ENCODE results near the gene FOXP4.
"Not testable (repeated sequence)": the region's sequence is repeated elsewhere in the genome, so short reads cannot be mapped to it uniquely, and the experiment has no call there.

The FOXP4 gene

DNA sequence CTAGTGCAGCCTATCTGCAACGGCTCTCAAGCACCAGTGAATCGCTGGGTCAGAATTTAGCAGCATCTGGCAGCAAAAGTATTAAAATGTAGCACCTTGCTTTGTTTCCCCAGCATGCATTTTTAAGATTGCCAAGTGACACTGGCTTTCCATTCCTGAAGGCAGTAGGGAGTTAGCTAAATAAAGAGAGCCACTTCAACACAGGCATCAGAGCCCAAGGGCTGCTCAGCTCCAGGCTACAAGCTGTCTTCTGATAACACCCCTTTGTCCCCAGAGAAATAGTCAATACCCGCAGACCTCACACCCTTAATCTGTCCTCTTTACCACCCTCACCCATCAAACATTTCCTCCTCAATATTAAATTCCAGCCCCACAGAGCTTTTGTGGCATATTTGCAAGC, 72.4 kb downstream of the FOXP4 start:
- H3K4me3 ChIP-seq (ENCODE audit: low read length), result no peak overlapping the region
- DNase-seq (ENCODE audit: low read depth), result no peak
- no peak for TF ChIP-seq CTCF (conservative IDR thresholded peaks at IDR 0.05; ENCODE audit: low read length)

DNA sequence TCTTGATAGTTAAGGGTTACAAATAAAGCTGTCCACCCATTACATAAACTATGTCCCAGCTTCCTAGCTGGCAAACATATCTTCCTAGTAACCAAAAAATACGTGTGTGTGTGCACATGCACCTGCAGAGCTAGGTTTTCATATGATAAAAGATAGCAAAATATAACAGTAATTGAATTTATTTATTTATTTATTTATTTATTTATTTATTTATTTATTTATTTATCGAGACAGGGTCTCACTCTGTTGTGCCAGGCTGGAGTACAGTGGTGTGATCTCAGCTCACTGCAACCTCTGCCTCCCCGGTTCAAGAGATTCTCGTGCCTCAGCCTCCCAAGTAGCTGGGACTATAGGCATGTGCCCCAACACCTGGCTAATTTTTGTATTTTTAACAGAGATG, 73.0 kb downstream of the FOXP4 start:
- H3K4me3 ChIP-seq (ENCODE audit: low read length); DNase-seq (ENCODE audit: low read depth): not testable (repeated sequence)

- H3K4me3 ChIP-seq (ENCODE audit: low read length), result no peak overlapping the region
- DNase-seq (ENCODE audit: low read depth), result no peak
- TF ChIP-seq CTCF (conservative IDR thresholded peaks at IDR 0.05; ENCODE audit: low read length), result no peak
These were observed 75.2 kb downstream of the FOXP4 start for GRCh38 chr6:41621367-41621766.

- DNase-seq (ENCODE audit: low read depth), result no peak
- TF ChIP-seq CTCF (conservative IDR thresholded peaks at IDR 0.05; ENCODE audit: low read length), result no peak
- H3K4me3 ChIP-seq (ENCODE audit: low read length), result no peak overlapping the region
These were observed 75.6 kb downstream of the FOXP4 start for GRCh38 chr6:41621802-41622201.

DNA sequence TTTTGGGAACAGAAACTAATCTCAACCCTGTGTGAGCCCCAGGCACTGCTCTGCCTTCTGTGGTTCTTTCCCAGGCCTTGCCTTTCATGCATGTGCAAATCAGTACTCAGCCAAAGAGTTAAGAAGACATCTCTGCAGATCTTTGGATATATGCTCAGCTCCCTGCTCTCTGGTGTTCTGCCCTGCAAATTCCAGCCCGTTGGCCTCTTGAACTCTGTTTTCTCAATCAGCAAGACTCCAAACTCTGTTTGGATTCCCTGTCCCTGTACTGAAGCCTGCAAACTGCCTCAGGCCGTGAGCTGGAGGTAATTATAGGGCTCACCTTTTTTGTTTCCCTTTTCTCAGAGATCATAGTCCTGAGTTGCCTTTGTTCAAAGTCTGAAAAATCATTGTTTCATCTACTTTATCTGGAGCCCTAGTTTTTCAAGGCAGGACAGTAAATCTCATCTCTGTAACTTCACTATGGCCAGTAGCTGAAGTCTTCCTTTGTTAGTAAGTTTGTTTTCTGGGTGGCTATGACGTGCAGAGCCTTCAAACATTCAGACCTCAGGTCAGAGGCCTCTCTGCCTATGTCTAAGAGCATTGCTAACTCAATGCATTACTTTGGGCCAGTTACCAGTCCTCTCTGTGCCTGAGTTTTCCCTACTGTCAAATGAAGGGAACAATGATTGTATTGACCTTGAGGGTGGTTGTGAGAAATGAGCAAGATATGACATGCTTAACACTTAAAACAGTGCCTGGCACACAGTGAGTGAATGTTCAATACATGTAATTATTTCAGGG, 76.2 kb downstream of the FOXP4 start:
- H3K4me3 ChIP-seq (ENCODE audit: low read length), result no peak overlapping the region
- no peak for DNase-seq (ENCODE audit: low read depth)
- no peak for TF ChIP-seq CTCF (conservative IDR thresholded peaks at IDR 0.05; ENCODE audit: low read length)

- no peak for TF ChIP-seq CTCF (conservative IDR thresholded peaks at IDR 0.05; ENCODE audit: low read length)
- H3K4me3 ChIP-seq (ENCODE audit: low read length), result no peak overlapping the region
These were observed 77.1 kb downstream of the FOXP4 start for GRCh38 chr6:41623330-41623729.

DNA sequence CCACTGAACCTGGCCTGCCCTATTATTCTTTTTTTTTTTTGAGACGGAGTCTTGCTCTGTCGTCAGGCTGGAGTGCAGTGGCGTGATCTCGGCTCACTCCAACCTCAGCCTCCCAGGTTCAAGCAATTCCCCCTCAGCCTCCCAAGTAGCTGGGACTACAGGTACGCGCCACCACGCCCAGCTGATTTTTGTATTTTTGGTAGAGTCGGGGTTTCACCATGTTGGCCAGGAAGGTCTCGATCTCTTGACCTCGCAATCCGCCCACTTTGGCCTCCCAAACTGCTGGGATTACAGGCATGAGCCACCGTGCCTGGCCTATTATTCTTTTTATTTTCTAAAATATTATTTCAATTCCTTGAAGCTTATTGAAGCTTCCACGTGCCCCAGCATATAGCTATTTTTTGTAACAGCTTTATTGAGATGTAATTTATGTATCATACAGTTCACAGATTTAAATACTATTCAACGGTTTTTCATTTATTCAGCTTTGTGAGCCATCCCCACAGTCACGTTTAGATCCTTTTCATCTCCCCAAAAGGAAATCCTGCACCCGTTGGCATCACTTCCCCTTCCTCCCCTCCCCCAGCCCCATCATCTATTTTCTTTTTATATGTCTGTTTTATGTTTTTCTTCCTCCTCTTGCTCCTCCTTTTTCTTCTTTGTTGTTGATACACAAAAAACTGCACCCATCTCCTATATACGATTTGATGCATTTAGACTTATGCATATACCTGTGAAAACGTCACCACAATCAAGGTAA, 78.6 kb downstream of the FOXP4 start:
- no peak overlapping the region for H3K4me3 ChIP-seq (ENCODE audit: low read length)
- no peak for TF ChIP-seq CTCF (conservative IDR thresholded peaks at IDR 0.05; ENCODE audit: low read length)
- DNase-seq (ENCODE audit: low read depth), result no peak

More at GRCh38 chr6:41623330-41623729, 77.1 kb downstream of the FOXP4 start:
- no peak for DNase-seq (ENCODE audit: low read depth)

All from AG10803 (cell line).